A673 (cell line): ENCODE results near the gene GPR157.

Source experiments
- CTCF ChIP-seq: fragments of 300-800, 200-600 bp; sonication (generic); conservative IDR thresholded peaks from 2 replicates; pipeline ENCODE4 v1.5.1; 2017; ENCODE audit warnings: low read depth, mild to moderate bottlenecking, antibody characterized with exemption, low read length, moderate library complexity, mixed read lengths
- EZH2 ChIP-seq: fragments of 200-600 bp; sonication (generic); IDR thresholded peaks from 2 replicates; pipeline ENCODE4 v1.6.1; 2017; ENCODE audit warnings: borderline replicate concordance, low read depth, mild to moderate bottlenecking, mixed read lengths, antibody characterized with exemption, low read length; ENCODE audit not compliant: poor library complexity, severe bottlenecking

GRCh38 chr1:9139930-9140329 lies 11.0 kb upstream of the GPR157 start:
- TF ChIP-seq EZH2 (no peak), CTCF (no peak)
